Mammary epithelial cell (primary cell): ENCODE results near the gene UBXN11.

ENCODE experiments used
- CTCF ChIP-seq, 2 donors: IDR thresholded peaks in 1 of 2; conservative IDR thresholded peaks in 1 of 2; 2 replicates each; pipeline ENCODE4 v1.5.1; 2011 to 2012; ENCODE audit warnings: inconsistent platforms in 2 of 2, low read length in 2 of 2, mild to moderate bottlenecking in 2 of 2, control low read depth in 1 of 2, low read depth in 1 of 2; ENCODE audit not compliant: insufficient read depth in 1 of 2; ENCODE audit errors: extremely low read depth in 1 of 2
- EZH2 ChIP-seq: IDR thresholded peaks from 2 replicates; pipeline ENCODE4 v1.6.1; 2012; ENCODE audit warnings: low read length, inconsistent platforms, borderline replicate concordance

GRCh38 chr1:26265405-26265804, 41.0 kb downstream of the UBXN11 start:
- TF ChIP-seq EZH2, result no peak
- no peak for TF ChIP-seq CTCF (conservative IDR thresholded peaks at IDR 0.05 in 1 of 2, IDR thresholded peaks at IDR 0.05 in 1 of 2; ENCODE audit: extremely low read depth in 1 of 2, insufficient read depth in 1 of 2, low read depth in 1 of 2, low read length in 2 of 2)
